ENCODE results near the gene DNAH12. TPM values are rescaled to one million over a fixed set of nuclear protein-coding genes. Genes with fewer than 3 reads are reported as not detected.

DNAH12 gene
- polyA plus RNA-seq, 1 of the 3 experiments (the other 2 are of a cell fraction): 0.03 TPM

DNA sequence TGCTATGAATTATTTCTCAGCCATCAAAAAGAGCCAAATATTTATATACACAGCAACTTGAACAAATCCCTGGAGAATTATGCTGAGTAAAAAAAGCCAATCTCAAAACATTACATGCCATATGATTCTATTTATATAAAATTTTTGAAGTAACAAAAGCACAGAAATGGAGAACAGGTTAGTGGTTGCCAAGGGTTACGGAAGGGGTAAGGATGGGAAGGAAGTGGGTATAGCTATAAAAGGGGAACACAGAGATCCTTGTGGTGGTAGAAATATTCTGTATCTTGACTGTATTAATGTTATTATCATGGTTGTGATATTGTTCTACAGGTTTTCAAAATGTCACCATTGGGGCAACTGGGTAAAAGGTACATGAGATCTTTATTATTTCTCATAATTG lies 189.4 kb downstream of the DNAH12 start:
- ChIA-PET POLR2A (no interaction called here), CTCF (no interaction called here)
- DNase-seq: no peak
- H3K9ac ChIP-seq: no peak overlapping the region
- no peaks in the 10 kb centered on the region for H3F3A ChIP-seq (replicated peaks; ENCODE audit: insufficient read depth)
- H3K27me3 ChIP-seq (ENCODE audit: insufficient read depth): no peaks in the 10 kb centered on the region
- no peak overlapping the region for H2AFZ ChIP-seq (ENCODE audit: low read depth)
- no peak overlapping the region for H3K4me2 ChIP-seq
- TF ChIP-seq, protein P1, sequence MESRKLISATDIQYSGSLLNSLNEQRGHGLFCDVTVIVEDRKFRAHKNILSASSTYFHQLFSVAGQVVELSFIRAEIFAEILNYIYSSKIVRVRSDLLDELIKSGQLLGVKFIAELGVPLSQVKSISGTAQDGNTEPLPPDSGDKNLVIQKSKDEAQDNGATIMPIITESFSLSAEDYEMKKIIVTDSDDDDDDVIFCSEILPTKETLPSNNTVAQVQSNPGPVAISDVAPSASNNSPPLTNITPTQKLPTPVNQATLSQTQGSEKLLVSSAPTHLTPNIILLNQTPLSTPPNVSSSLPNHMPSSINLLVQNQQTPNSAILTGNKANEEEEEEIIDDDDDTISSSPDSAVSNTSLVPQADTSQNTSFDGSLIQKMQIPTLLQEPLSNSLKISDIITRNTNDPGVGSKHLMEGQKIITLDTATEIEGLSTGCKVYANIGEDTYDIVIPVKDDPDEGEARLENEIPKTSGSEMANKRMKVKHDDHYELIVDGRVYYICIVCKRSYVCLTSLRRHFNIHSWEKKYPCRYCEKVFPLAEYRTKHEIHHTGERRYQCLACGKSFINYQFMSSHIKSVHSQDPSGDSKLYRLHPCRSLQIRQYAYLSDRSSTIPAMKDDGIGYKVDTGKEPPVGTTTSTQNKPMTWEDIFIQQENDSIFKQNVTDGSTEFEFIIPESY (IDR thresholded peaks at IDR 0.05; ENCODE audit: borderline replicate concordance, low read depth): no peak
- TF ChIP-seq NFIC (IDR thresholded peaks at IDR 0.05; ENCODE audit: borderline replicate concordance) (no peak), EZH2phosphoT487 (IDR thresholded peaks at IDR 0.05; ENCODE audit: borderline replicate concordance, low read depth) (no peak), RAD21 (IDR thresholded peaks at IDR 0.05; ENCODE audit: low read length) (no peak), MEF2A (IDR thresholded peaks at IDR 0.05; ENCODE audit: borderline replicate concordance, low read depth) (no peak), REST (IDR thresholded peaks at IDR 0.05; ENCODE audit: low read depth, low read length) (no peak), CTCF (IDR thresholded peaks at IDR 0.05) (no peak), IRF3 (IDR thresholded peaks at IDR 0.05; ENCODE audit: low read depth, low read length) (no peak), GABPA (IDR thresholded peaks at IDR 0.05; ENCODE audit: low read depth) (no peak), GATA2 (CRISPR knock-in tag; IDR thresholded peaks at IDR 0.05) (no peak), TAF1 (IDR thresholded peaks at IDR 0.05; ENCODE audit: borderline replicate concordance, low read depth, low read length) (no peak), ELF1 (IDR thresholded peaks at IDR 0.05) (no peak)
- H3K79me2 ChIP-seq (ENCODE audit: insufficient read depth): no peaks in the 10 kb centered on the region
- no peaks in the 10 kb centered on the region for H3K36me3 ChIP-seq (replicated peaks in 1 of 2; ENCODE audit: control insufficient read depth in 1 of 2, insufficient read depth in 2 of 2, low read length in 1 of 2)
- no peaks in the 10 kb centered on the region for H3K9me2 ChIP-seq
- no peak overlapping the region for H3K27ac ChIP-seq (ENCODE audit: low read depth in 2 of 2, low read length in 1 of 2)
- H4K20me1 ChIP-seq (ENCODE audit: insufficient read depth): no peaks in the 10 kb centered on the region
- H3K9me3 ChIP-seq: no peaks in the 10 kb centered on the region
- H3K4me1 ChIP-seq (ENCODE audit: control insufficient read depth in 1 of 2, insufficient read depth in 2 of 2, low read depth in 1 of 2, low read length in 1 of 2): no peaks in the 10 kb centered on the region
- H3K4me3 ChIP-seq (ENCODE audit: low read depth in 2 of 2, low read length in 1 of 2): no peak overlapping the region
- 93% methylated on average over 1 of the region's 1 CpG for WGBS (ENCODE audit: low lambda C conversion rate)
